K562 (cell line): ENCODE data around the gene MET. TPM values are rescaled to one million over a fixed set of nuclear protein-coding genes. Genes with fewer than 3 reads are reported as not detected.

Source experiments
- ATAC-seq: fragments of 200-7000 bp; cut with Tn5 transposase; 3 replicates; pipeline ENCODE4 v1.9.1; 2020; ENCODE audit warnings: moderate library complexity
- BruUV-seq: library from RNA; stranded (reverse); fragments of 400-500 nt; replicated peaks from 2 replicates; lab custom pipeline; 2021; lab: Mats Ljungman, UMichigan
- CTCF ChIA-PET: fragments of 300-600 bp; formaldehyde crosslinking; extraction: SDS; loops from one replicate; lab custom pipeline; 2021; ENCODE audit warnings: low intra/inter-chr PET ratio; lab: Yijun Ruan, JAX
- POLR2A ChIA-PET: fragments of 300-600, 350-650 bp; sonication (Branson Sonifier 250); formaldehyde crosslinking; extraction: SDS; loops from one replicate; lab custom pipeline; 2021; ENCODE audit warnings: antibody characterized with exemption, inconsistent platforms; lab: Yijun Ruan, JAX
- DNase-seq, 4 experiments: peaks; one replicate each; pipeline versions ENCODE4 v3.0.0 to v3.0.0-alpha.2; 2011 to 2018; ENCODE audit warnings: low spot score in 3 of 4, mixed read lengths in 3 of 4; ENCODE audit errors: extremely low read depth in 1 of 4
- FAIRE-seq: peaks from 2 replicates; lab custom pipeline; 2011; peaks lifted over from hg19 to GRCh38; lab: Jason Lieb, UNC
- H2AFZ ChIP-seq: 2 replicates; pipeline ENCODE4 v1.6.0; 2011; ENCODE audit warnings: low read depth, low read length, control low read depth, inconsistent platforms
- H3K27ac ChIP-seq: fragments of 200-600 bp; 3 replicates; pipeline ENCODE4 v1.8.0; 2011; ENCODE audit warnings: low read depth, mild to moderate bottlenecking, control low read depth, inconsistent platforms, low read length, moderate library complexity, mixed read lengths; ENCODE audit errors: extremely low read depth
- H3K27me3 ChIP-seq, 2 experiments: fragments of 300-600 bp in 1 of 2; 2 replicates in 1 of 2; 3 replicates in 1 of 2; pipeline versions ENCODE4 v1.6.0 to v1.8.0; 2011; ENCODE audit warnings: inconsistent platforms in 2 of 2, low read length in 2 of 2, mild to moderate bottlenecking in 1 of 2, mixed read lengths in 1 of 2, moderate library complexity in 1 of 2; ENCODE audit not compliant: control insufficient read depth in 2 of 2, insufficient read depth in 2 of 2
- H3K36me3 ChIP-seq: fragments of 300-600 bp; 3 replicates; pipeline ENCODE4 v1.8.0; 2011; ENCODE audit warnings: mild to moderate bottlenecking, low read length, inconsistent platforms; ENCODE audit not compliant: control insufficient read depth, insufficient read depth
- H3K4me1 ChIP-seq, 2 experiments: fragments of 200-600 bp in 1 of 2; replicated peaks in 1 of 2; 2 replicates in 1 of 2; 3 replicates in 1 of 2; pipeline versions ENCODE4 v1.5.1 to v1.8.0; 2011; ENCODE audit warnings: inconsistent platforms in 2 of 2, low read length in 2 of 2, mild to moderate bottlenecking in 1 of 2, mixed read lengths in 1 of 2, moderate library complexity in 1 of 2; ENCODE audit not compliant: control insufficient read depth in 2 of 2, insufficient read depth in 2 of 2
- H3K4me2 ChIP-seq: 2 replicates; pipeline ENCODE4 v1.6.1; 2011; ENCODE audit warnings: low read length, control low read depth, inconsistent platforms, mixed read lengths; ENCODE audit not compliant: insufficient read depth
- H3K4me3 ChIP-seq: fragments of 200-600 bp; sonication (generic), shearing (Covaris generic); 2 replicates; pipeline ENCODE4 v1.5.1; 2016; ENCODE audit warnings: control low read depth, inconsistent platforms
- H3K79me2 ChIP-seq: fragments of 200-600 bp; 3 replicates; pipeline ENCODE4 v1.8.0; 2011; ENCODE audit warnings: low read length, inconsistent platforms; ENCODE audit not compliant: control insufficient read depth, insufficient read depth
- H3K9ac ChIP-seq, 2 experiments: 2 replicates each; pipeline versions ENCODE4 v1.6.0 to v1.6.1; 2011; ENCODE audit warnings: low read depth in 2 of 2, low read length in 2 of 2, control low read depth in 1 of 2, inconsistent platforms in 1 of 2, mild to moderate bottlenecking in 1 of 2, mixed read lengths in 1 of 2; ENCODE audit not compliant: insufficient read depth in 1 of 2
- H3K9me1 ChIP-seq: one replicate; pipeline ENCODE4 v1.6.0; 2011; ENCODE audit warnings: inconsistent platforms, mild to moderate bottlenecking, low read length, moderate library complexity; ENCODE audit not compliant: control insufficient read depth, insufficient read depth
- H3K9me3 ChIP-seq: replicated peaks from 2 replicates; pipeline ENCODE4 v1.5.1; 2011; ENCODE audit warnings: low read depth, low read length, inconsistent platforms; ENCODE audit not compliant: control insufficient read depth, insufficient read depth
- H4K20me1 ChIP-seq: replicated peaks from 2 replicates; pipeline ENCODE4 v1.6.1; 2011; ENCODE audit warnings: low read length, inconsistent platforms, mixed read lengths; ENCODE audit not compliant: control insufficient read depth, insufficient read depth
- ADNP ChIP-seq: fragments of 200-800 bp; sonication (Bioruptor generic); IDR thresholded peaks from 2 replicates; pipeline ENCODE4 v1.6.1; 2016; ENCODE audit warnings: missing genetic modification characterization, missing compliant biosample characterization
- BHLHE40 ChIP-seq: IDR thresholded peaks from 2 replicates; pipeline ENCODE4 v1.6.1; 2011; ENCODE audit warnings: low read length, improper control_type of control experiment
- CBFA2T3 ChIP-seq: fragments of 450-650 bp; IDR thresholded peaks from 2 replicates; pipeline ENCODE4 v1.6.1; 2017
- SLC30A9 ChIP-seq: fragments of 250-450 bp; sonication (Bioruptor Pico); IDR thresholded peaks from 2 replicates; pipeline ENCODE4 v1.8.0; 2022; ENCODE audit warnings: mild to moderate bottlenecking, moderate library complexity
- SMAD2 ChIP-seq: fragments of 150-350 bp; IDR thresholded peaks from 2 replicates; pipeline ENCODE4 v1.6.1; 2014; ENCODE audit warnings: low read depth, mild to moderate bottlenecking, low read length
- SP2 ChIP-seq: IDR thresholded peaks from 2 replicates; pipeline ENCODE4 v1.6.1; 2011; ENCODE audit warnings: mild to moderate bottlenecking, low read depth, low read length, moderate library complexity; ENCODE audit not compliant: poor library complexity, severe bottlenecking; ENCODE audit errors: extremely low read depth
- TAL1 ChIP-seq: fragments of 450-650 bp; IDR thresholded peaks from 2 replicates; pipeline ENCODE4 v1.6.1; 2016; ENCODE audit warnings: mild to moderate bottlenecking
- ZNF263 ChIP-seq: sonication (generic); formaldehyde crosslinking; IDR thresholded peaks from 2 replicates; pipeline ENCODE4 v1.8.0; 2022; ENCODE audit warnings: mild to moderate bottlenecking, missing genetic modification reagents, borderline replicate concordance
- WGBS: fragments of 100-300 bp; shearing (Covaris generic); methylation state at CpG from one replicate; pipeline ENCODE4 v1.1.6; 2016; ENCODE audit warnings: low coverage, mixed read lengths; ENCODE audit not compliant: insufficient coverage; ENCODE audit errors: missing lambda C conversion rate; 5-methylcytosine and 5-hydroxymethylcytosine counted together
- in situ Hi-C: fragments of 300-500 bp; cut with MboI; formaldehyde crosslinking; loops from 4 replicates; pipeline ENCODE4 v1.15.0; 2018; ENCODE audit warnings: inconsistent platforms, mixed read lengths
- intact Hi-C: fragments of 100-400 bp; cut with micrococcal nuclease; formaldehyde crosslinking; loops from 2 replicates; pipeline ENCODE4 v1.14.2; 2022
- polyA plus RNA-seq, 8 experiments: library from polyadenylated mRNA; depleted of rRNA in 4 of 8; stranded (reverse) in 5 of 8; unstranded in 3 of 8; fragments of >200 nt; fragmentation: Nextera tagmentation in 2 of 8; fragmentation: Illumina TruSeq in 1 of 8; extraction: Ambion mirVana in 2 of 8; extraction: Trizol in 1 of 8; gene quantifications; 2 replicates each; pipeline versions ENCODE4 v1.2.1 to v1.2.3, GENCODE V29; 2011 to 2014; ENCODE audit warnings: inconsistent platforms in 1 of 8, missing spikeins in 1 of 8
- total RNA-seq, 7 experiments: library from RNA; depleted of rRNA in 6 of 7; stranded (reverse); fragments of >200 nt in 6 of 7; fragmentation: Illumina TruSeq in 2 of 7; extraction: Trizol in 2 of 7; gene quantifications; 2 replicates each; pipeline versions ENCODE4 v1.2.1 to v1.2.3, GENCODE V29; 2011 to 2021; ENCODE audit warnings: low replicate concordance in 1 of 7

The MET gene
- total and polyA plus RNA-seq, 9 of the 15 experiments (the other 6 are each of a cell fraction or from before 2014, with no cell fraction given), result 0.84 to 2.4 (median 1.1) TPM

GRCh38 chr7:116836048-116836447, 164.1 kb downstream of the MET start:
- H3K27ac ChIP-seq, result no peak overlapping the region
- peaks cover 25 to 28% of the 10 kb centered on the region in 2 experiments for H3K27me3 ChIP-seq
- no peak overlapping the region for H2AFZ ChIP-seq
- CTCF ChIA-PET, result no interaction called here
- ATAC-seq (peak; percentile 50), FAIRE-seq (no peak), DNase-seq (no peak)
- H3K9ac ChIP-seq, result no peak overlapping the region
- no peaks in the 10 kb centered on the region for H3K9me1 ChIP-seq
- WGBS, result 0% methylated on average over 2 of the region's 2 CpGs
- in situ Hi-C loops (no loop called here), intact Hi-C loops (no loop called here)
- no peaks in the 10 kb centered on the region for H3K36me3 ChIP-seq
- H3K9me3 ChIP-seq, result 0 out of 2 replicates have a peak, but pooled peaks cover 2% of the 10 kb centered on the region
- no peaks in the 10 kb centered on the region for H4K20me1 ChIP-seq
- H3K4me1 ChIP-seq, result peaks cover 0 to 5% of the 10 kb centered on the region in 2 experiments; a peak in 1 of 5 replicates
- TF ChIP-seq TAL1 (0 out of 2 replicates have a peak, but pooled peaks have one; percentile 16), SMAD2 (no peak), ZNF263 (CRISPR knock-in tag) (no peak), BHLHE40 (no peak), CBFA2T3 (0 out of 2 replicates have a peak, but pooled peaks have one; percentile 6), SP2 (no peak), SLC30A9 (CRISPR knock-in tag) (no peak), ADNP (no peak)
- no peak overlapping the region for H3K4me2 ChIP-seq
- H3K4me3 ChIP-seq, result no peak overlapping the region
- POLR2A ChIA-PET, result interaction anchor here (1.1 to 2.5 kb wide), 3 partner anchors 11 to 34 kb away, joined by 4 to 14 read pairs (median 12); no protein-coding TSS in a partner anchor
- H3K79me2 ChIP-seq, result no peaks in the 10 kb centered on the region
- no TSS peak for BruUV-seq
